BJ (cell line): ENCODE measurements around the gene PREP. TPM values are rescaled to one million over a fixed set of nuclear protein-coding genes. Genes with fewer than 3 reads are reported as not detected.

Source experiments
- CTCF ChIA-PET: fragments of 350-600 bp; formaldehyde crosslinking; extraction: SDS; loops from one replicate; lab custom pipeline; 2021; ENCODE audit warnings: antibody characterized with exemption, inconsistent platforms; lab: Yijun Ruan, JAX
- POLR2A ChIA-PET: fragments of 300-600 bp; sonication (Branson Sonifier 250); formaldehyde crosslinking; extraction: SDS; loops from one replicate; lab custom pipeline; 2021; ENCODE audit warnings: antibody characterized with exemption; lab: Charles Lee
- DNase-seq: peaks from one replicate; pipeline ENCODE4 v3.0.0-alpha.2; 2011; ENCODE audit warnings: low read depth
- H3K27me3 ChIP-seq: 2 replicates; pipeline ENCODE4 v1.6.0; 2011; ENCODE audit warnings: low read length; ENCODE audit not compliant: control insufficient read depth, insufficient read depth
- H3K36me3 ChIP-seq: 2 replicates; pipeline ENCODE4 v1.5.1; 2011; ENCODE audit warnings: low read length; ENCODE audit not compliant: control insufficient read depth, insufficient read depth
- H3K4me3 ChIP-seq: 2 replicates; pipeline ENCODE4 v1.5.1; 2011; ENCODE audit warnings: low read depth, mild to moderate bottlenecking, control low read depth, low read length
- CTCF ChIP-seq: IDR thresholded peaks from 2 replicates; pipeline ENCODE4 v1.5.1; 2011; ENCODE audit warnings: low read depth, mild to moderate bottlenecking, control low read depth, inconsistent platforms, low read length, moderate library complexity; ENCODE audit not compliant: insufficient read depth
- polyA plus RNA-seq: library from polyadenylated mRNA; depleted of rRNA; stranded (reverse); fragments of >200 nt; gene quantifications from 2 replicates; pipeline ENCODE4 v1.2.3, GENCODE V29; 2011

Gene PREP
- polyA plus RNA-seq, 1 experiment, result 10.8 TPM

GRCh38 chr6:105374010-105374420 is 28.9 kb downstream of the PREP start:
- no peaks in the 10 kb centered on the region for H3K27me3 ChIP-seq
- ChIA-PET POLR2A (no interaction called here), CTCF (interaction anchor here (0.6 to 3.3 kb wide), 6 partner anchors 11 to 1066 kb away, joined by 3 to 18 read pairs (median 4); partner anchors contain the start of gene PREP)
- DNase-seq, result no peak
- H3K36me3 ChIP-seq, result peaks cover 2% of the 10 kb centered on the region
- no peak for TF ChIP-seq CTCF
- H3K4me3 ChIP-seq, result no peak overlapping the region

GRCh38 chr6:105373481-105373880 is 29.4 kb downstream of the PREP start:
- Histone ChIP-seq H3K36me3 (peaks cover 2% of the 10 kb centered on the region), H3K4me3 (no peak overlapping the region), H3K27me3 (no peaks in the 10 kb centered on the region)
- DNase-seq, result no peak
- ChIA-PET CTCF (interaction anchor here (1.1 to 3.3 kb wide), 5 partner anchors 10 to 285 kb away, joined by 3 to 18 read pairs (median 4); partner anchors contain the start of gene PREP), POLR2A (no interaction called here)
- no peak for TF ChIP-seq CTCF

DNA sequence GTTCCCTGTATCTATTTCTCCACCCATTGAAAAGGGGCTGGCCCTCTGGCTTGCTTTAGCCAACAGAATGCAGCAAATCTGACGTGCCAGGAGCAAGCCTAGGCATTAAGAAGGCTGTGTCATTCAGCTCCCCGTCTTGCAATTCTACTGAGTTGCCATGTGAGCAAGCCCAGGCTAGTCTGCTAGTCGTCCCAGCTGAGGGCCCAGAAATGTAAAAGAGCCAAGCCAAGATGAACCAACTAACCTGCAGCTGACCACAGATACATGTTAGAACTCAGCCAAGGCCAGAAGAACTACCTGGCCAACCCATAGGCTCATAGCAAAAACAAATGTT is 30.1 kb downstream of the PREP start:
- POLR2A ChIA-PET, result no interaction called here
- Histone ChIP-seq H3K36me3 (peaks cover 2% of the 10 kb centered on the region), H3K4me3 (no peak overlapping the region), H3K27me3 (no peaks in the 10 kb centered on the region)
- TF ChIP-seq CTCF, result no peak
- DNase-seq, result no peak
- CTCF ChIA-PET, result interaction anchor here (1.2 to 3.3 kb wide), 3 partner anchors 10 to 285 kb away, joined by 3 to 18 read pairs (median 4); no protein-coding TSS in a partner anchor

DNA sequence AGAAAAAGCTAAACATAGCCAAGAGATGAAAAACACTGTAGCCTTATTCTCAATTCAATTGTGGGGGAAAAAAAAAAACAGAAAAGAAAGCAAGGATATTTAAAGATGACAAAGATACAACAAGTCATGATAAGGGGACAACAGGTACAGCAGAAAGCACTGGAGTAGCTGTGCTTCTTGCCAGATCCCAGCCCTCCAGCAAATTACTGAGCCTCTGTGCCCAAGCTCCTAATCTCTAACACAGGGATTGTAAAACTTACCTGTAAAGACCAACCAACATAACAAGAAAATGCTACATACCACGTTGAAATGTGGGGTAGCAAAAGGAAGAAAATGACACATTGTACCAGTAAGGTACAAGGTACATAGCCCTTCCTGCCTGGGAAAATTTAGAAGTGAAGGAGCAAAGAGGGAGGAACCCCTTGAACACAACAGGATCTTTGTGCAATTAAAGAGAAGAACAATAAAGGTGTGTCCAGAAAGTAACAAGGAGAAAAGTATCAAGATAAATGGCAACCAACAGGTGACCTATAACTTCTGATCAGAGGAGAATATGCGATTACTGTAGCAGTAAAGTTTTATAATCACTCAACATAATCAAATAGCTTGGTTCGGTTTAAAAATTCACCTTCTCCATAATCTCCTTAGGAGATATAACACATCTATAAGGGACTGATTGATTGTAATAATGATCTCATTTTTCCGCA is 30.6 kb downstream of the PREP start:
- CTCF ChIA-PET, result interaction anchor here (1.3 to 3.3 kb wide), 3 partner anchors 9 to 285 kb away, joined by 3 to 18 read pairs (median 6); partner anchors contain the start of gene PREP
- Histone ChIP-seq H3K36me3 (peaks cover 2% of the 10 kb centered on the region), H3K4me3 (no peak overlapping the region), H3K27me3 (no peaks in the 10 kb centered on the region)
- POLR2A ChIA-PET, result interaction anchor here (0.7 kb wide), 1 partner anchor 162 kb away, joined by 4 read pairs; no protein-coding TSS in a partner anchor
- DNase-seq, result no peak
- TF ChIP-seq CTCF, result no peak

- peaks cover 2% of the 10 kb centered on the region for H3K36me3 ChIP-seq
- H3K4me3 ChIP-seq, result no peak overlapping the region
- H3K27me3 ChIP-seq, result no peaks in the 10 kb centered on the region
- DNase-seq, result no peak
- TF ChIP-seq CTCF, result no peak
- CTCF ChIA-PET, result no interaction called here
- POLR2A ChIA-PET, result no interaction called here
These were observed 32.5 kb downstream of the PREP start for GRCh38 chr6:105370351-105370750.
